CD4-positive, CD25-positive, alpha-beta regulatory T cell (primary cell): Measurements from ENCODE around the gene SPTB. TPM values are rescaled to one million over a fixed set of nuclear protein-coding genes. Genes with fewer than 3 reads are reported as not detected.

Source experiments
- ATAC-seq, 2 donors: fragments of 150-1000 bp; cut with Tn5 transposase; one replicate each; pipeline ENCODE4 v1.10.0; 2021; ENCODE audit warnings: low read depth in 2 of 2, moderate number of reproducible peaks in 2 of 2, moderate library complexity in 1 of 2
- DNase-seq, 3 donors: peaks; one replicate each; pipeline versions ENCODE4 v3.0.0 to v3.0.0-alpha.2; 2012 to 2022; ENCODE audit warnings: mixed read lengths in 1 of 3
- H3K27ac ChIP-seq: one replicate; pipeline ENCODE4 v1.7.0; 2013; ENCODE audit warnings: mild to moderate bottlenecking, low read length; ENCODE audit not compliant: insufficient read depth, poor library complexity, severe bottlenecking
- H3K27me3 ChIP-seq: one replicate; pipeline ENCODE4 v1.7.0; 2013; ENCODE audit warnings: low read length; ENCODE audit not compliant: control insufficient read depth, insufficient read depth
- H3K36me3 ChIP-seq: one replicate; pipeline ENCODE4 v1.7.0; 2013; ENCODE audit warnings: mild to moderate bottlenecking, low read length, moderate library complexity; ENCODE audit not compliant: control insufficient read depth, insufficient read depth
- H3K4me1 ChIP-seq: 2 replicates; pipeline ENCODE4 v1.7.0; 2013; ENCODE audit warnings: mild to moderate bottlenecking, low read length; ENCODE audit not compliant: insufficient read depth, control insufficient read depth, poor library complexity, severe bottlenecking
- H3K4me3 ChIP-seq: one replicate; pipeline ENCODE4 v1.7.0; 2013; ENCODE audit warnings: low read depth, mild to moderate bottlenecking, low read length, moderate library complexity
- H3K9me3 ChIP-seq, 2 experiments: 1 replicate in 1 of 2; 2 replicates in 1 of 2; pipeline ENCODE4 v1.7.0; 2013; ENCODE audit warnings: low read length in 2 of 2, mild to moderate bottlenecking in 1 of 2, moderate library complexity in 1 of 2; ENCODE audit not compliant: control insufficient read depth in 2 of 2
- H3K27ac Mint-ChIP-seq, 3 donors: one replicate each; pipeline ENCODE4 v1.8.0; 2020 to 2022; ENCODE audit warnings: mild to moderate bottlenecking in 3 of 3, mixed read lengths in 3 of 3, moderate library complexity in 2 of 3
- H3K27me3 Mint-ChIP-seq: one replicate; pipeline ENCODE4 v1.8.0; 2022; ENCODE audit warnings: mild to moderate bottlenecking, mixed read lengths
- H3K36me3 Mint-ChIP-seq: one replicate; pipeline ENCODE4 v1.8.0; 2020; ENCODE audit warnings: mixed read lengths
- H3K4me1 Mint-ChIP-seq, 4 donors: one replicate each; pipeline ENCODE4 v1.8.0; 2020 to 2022; ENCODE audit warnings: mixed read lengths in 4 of 4, mild to moderate bottlenecking in 1 of 4
- H3K4me3 Mint-ChIP-seq, 4 donors: one replicate each; pipeline ENCODE4 v1.8.0; 2020 to 2022; ENCODE audit warnings: mild to moderate bottlenecking in 4 of 4, mixed read lengths in 4 of 4, moderate library complexity in 3 of 4
- H3K9me3 Mint-ChIP-seq, 7 donors: one replicate each; pipeline ENCODE4 v1.8.0; 2020 to 2022; ENCODE audit warnings: mixed read lengths in 7 of 7, mild to moderate bottlenecking in 3 of 7, moderate library complexity in 2 of 7
- polyA plus RNA-seq, 4 donors: library from polyadenylated mRNA; unstranded; fragments of 300-500 nt; fragmentation: Illumina TruSeq; gene quantifications; one replicate each; pipeline ENCODE4 v1.2.3, GENCODE V29; 2021
- total RNA-seq: library from RNA; stranded (reverse); gene quantifications from one replicate; pipeline ENCODE4 v1.2.3, GENCODE V29; 2022

Gene SPTB
- total and polyA plus RNA-seq, 5 donors from 2014 or later, result 0.11 to 0.91 (median 0.24) TPM; not detected in 1

- Mint-ChIP-seq H3K27me3 (peaks cover 13% of the 10 kb centered on the region), H3K27ac (peak overlapping the region in 1 of 3 donors; percentile 18), H3K9me3 (no peaks in the 10 kb centered on the region), H3K4me1 (peaks cover 0 to 11% (median 3%) of the 10 kb centered on the region in 4 donors), H3K36me3 (no peaks in the 10 kb centered on the region), H3K4me3 (no peak overlapping the region)
- Histone ChIP-seq H3K36me3 (no peaks in the 10 kb centered on the region), H3K4me1 (no peaks in the 10 kb centered on the region), H3K27me3 (no peaks in the 10 kb centered on the region), H3K9me3 (no peaks in the 10 kb centered on the region), H3K4me3 (no peak overlapping the region), H3K27ac (no peak overlapping the region)
- no peak for DNase-seq
- no peak for ATAC-seq
Measured at GRCh38 chr14:64825509-64825908, 54.2 kb downstream of the SPTB start.

DNA sequence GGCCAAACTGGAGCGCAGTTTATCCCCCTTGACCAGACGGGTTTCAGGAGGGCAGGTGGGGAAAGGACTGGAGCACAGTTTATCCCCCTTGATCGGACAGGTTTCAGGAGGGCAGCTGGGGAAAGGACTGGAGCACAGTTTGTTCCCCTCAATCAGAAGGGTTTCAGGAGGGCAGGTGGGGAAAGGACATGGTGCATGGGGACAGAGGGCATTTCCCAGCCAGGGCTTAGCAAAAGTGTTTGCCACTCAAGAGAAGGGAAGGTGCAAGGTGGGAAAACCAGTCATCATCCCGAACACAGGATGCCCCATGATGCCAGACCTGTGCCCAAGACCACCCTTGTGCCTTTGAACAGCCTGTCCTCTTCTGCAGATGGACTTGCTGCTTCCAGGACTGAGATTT lies 54.7 kb downstream of the SPTB start:
- no peak for ATAC-seq
- H3K27me3 ChIP-seq, result no peaks in the 10 kb centered on the region
- H3K4me3 Mint-ChIP-seq, result no peak overlapping the region
- H3K36me3 Mint-ChIP-seq, result no peaks in the 10 kb centered on the region
- no peaks in the 10 kb centered on the region for H3K4me1 ChIP-seq
- no peaks in the 10 kb centered on the region for H3K9me3 ChIP-seq
- no peaks in the 10 kb centered on the region for H3K36me3 ChIP-seq
- no peak overlapping the region for H3K27ac ChIP-seq
- no peak overlapping the region for H3K4me3 ChIP-seq
- DNase-seq, result no peak
- H3K27me3 Mint-ChIP-seq, result peaks cover 15% of the 10 kb centered on the region
- H3K27ac Mint-ChIP-seq, result no peak overlapping the region
- peaks cover 0 to 11% (median 3%) of the 10 kb centered on the region in 4 donors for H3K4me1 Mint-ChIP-seq
- no peaks in the 10 kb centered on the region for H3K9me3 Mint-ChIP-seq

GRCh38 chr14:64824471-64824870 lies 55.2 kb downstream of the SPTB start:
- no peak overlapping the region for H3K4me3 Mint-ChIP-seq
- peaks cover 21% of the 10 kb centered on the region for H3K27me3 Mint-ChIP-seq
- H3K36me3 Mint-ChIP-seq, result no peaks in the 10 kb centered on the region
- no peaks in the 10 kb centered on the region for H3K9me3 ChIP-seq
- H3K9me3 Mint-ChIP-seq, result no peaks in the 10 kb centered on the region
- no peak overlapping the region for H3K27ac ChIP-seq
- ATAC-seq, result no peak
- H3K27me3 ChIP-seq, result no peaks in the 10 kb centered on the region
- no peaks in the 10 kb centered on the region for H3K4me1 ChIP-seq
- peaks cover 0 to 11% (median 3%) of the 10 kb centered on the region in 4 donors for H3K4me1 Mint-ChIP-seq
- no peak for DNase-seq
- no peak overlapping the region for H3K27ac Mint-ChIP-seq
- no peaks in the 10 kb centered on the region for H3K36me3 ChIP-seq
- no peak overlapping the region for H3K4me3 ChIP-seq

- no peak overlapping the region for H3K4me3 ChIP-seq
- H3K9me3 ChIP-seq, result no peaks in the 10 kb centered on the region
- Mint-ChIP-seq H3K9me3 (no peaks in the 10 kb centered on the region), H3K4me1 (peaks cover 0 to 11% (median 3%) of the 10 kb centered on the region in 4 donors), H3K4me3 (peak overlapping the region in 2 of 4 donors; percentile 11 to 38), H3K27me3 (peaks cover 27% of the 10 kb centered on the region), H3K36me3 (no peaks in the 10 kb centered on the region), H3K27ac (peak overlapping the region in 1 of 3 donors; percentile 32)
- H3K27ac ChIP-seq, result no peak overlapping the region
- no peaks in the 10 kb centered on the region for H3K4me1 ChIP-seq
- peak; percentile 47 to 68 (median 60) for DNase-seq
- peak; percentile 75 to 79 for ATAC-seq
- H3K36me3 ChIP-seq, result no peaks in the 10 kb centered on the region
- peaks cover 6% of the 10 kb centered on the region for H3K27me3 ChIP-seq
Measured at GRCh38 chr14:64823305-64823861, 56.3 kb downstream of the SPTB start.

GRCh38 chr14:64821651-64822050 lies 58.1 kb downstream of the SPTB start:
- Histone ChIP-seq H3K4me3 (no peak overlapping the region), H3K4me1 (no peaks in the 10 kb centered on the region), H3K27ac (no peak overlapping the region), H3K36me3 (no peaks in the 10 kb centered on the region), H3K9me3 (no peaks in the 10 kb centered on the region), H3K27me3 (peaks cover 6% of the 10 kb centered on the region)
- H3K27me3 Mint-ChIP-seq, result peaks cover 39% of the 10 kb centered on the region
- H3K9me3 Mint-ChIP-seq, result no peaks in the 10 kb centered on the region
- DNase-seq (no peak), ATAC-seq (no peak)
- H3K4me3 Mint-ChIP-seq, result no peak overlapping the region
- H3K27ac Mint-ChIP-seq, result no peak overlapping the region
- H3K4me1 Mint-ChIP-seq, result peaks cover 0 to 11% (median 3%) of the 10 kb centered on the region in 4 donors
- no peaks in the 10 kb centered on the region for H3K36me3 Mint-ChIP-seq

- Mint-ChIP-seq H3K9me3 (peaks cover 0 to 2% (median 0%) of the 10 kb centered on the region in 7 donors), H3K27ac (no peak overlapping the region), H3K4me1 (peaks cover 0 to 3% (median 1%) of the 10 kb centered on the region in 4 donors), H3K4me3 (no peak overlapping the region), H3K36me3 (no peaks in the 10 kb centered on the region), H3K27me3 (peaks cover 61% of the 10 kb centered on the region)
- H3K4me3 ChIP-seq, result no peak overlapping the region
- H3K27me3 ChIP-seq, result peaks cover 18% of the 10 kb centered on the region
- H3K27ac ChIP-seq, result no peak overlapping the region
- H3K36me3 ChIP-seq, result no peaks in the 10 kb centered on the region
- ATAC-seq (no peak), DNase-seq (no peak)
- H3K9me3 ChIP-seq, result no peaks in the 10 kb centered on the region
- no peaks in the 10 kb centered on the region for H3K4me1 ChIP-seq
Measured at GRCh38 chr14:64818151-64818550, 61.6 kb downstream of the SPTB start.

GRCh38 chr14:64817631-64818030 lies 62.1 kb downstream of the SPTB start:
- Histone ChIP-seq H3K36me3 (no peaks in the 10 kb centered on the region), H3K4me1 (no peaks in the 10 kb centered on the region), H3K4me3 (no peak overlapping the region), H3K9me3 (no peaks in the 10 kb centered on the region), H3K27me3 (peaks cover 18% of the 10 kb centered on the region), H3K27ac (no peak overlapping the region)
- Mint-ChIP-seq H3K9me3 (peaks cover 0 to 2% (median 0%) of the 10 kb centered on the region in 7 donors), H3K27me3 (peaks cover 66% of the 10 kb centered on the region), H3K4me1 (no peaks in the 10 kb centered on the region), H3K4me3 (no peak overlapping the region), H3K27ac (no peak overlapping the region), H3K36me3 (no peaks in the 10 kb centered on the region)
- ATAC-seq (no peak), DNase-seq (no peak)

GRCh38 chr14:64816221-64816783 lies 63.4 kb downstream of the SPTB start:
- no peaks in the 10 kb centered on the region for H3K9me3 ChIP-seq
- DNase-seq, result no peak
- no peaks in the 10 kb centered on the region for H3K36me3 ChIP-seq
- no peaks in the 10 kb centered on the region for H3K4me1 ChIP-seq
- H3K27me3 ChIP-seq, result peaks cover 18% of the 10 kb centered on the region
- Mint-ChIP-seq H3K36me3 (no peaks in the 10 kb centered on the region), H3K27ac (no peak overlapping the region), H3K4me3 (no peak overlapping the region), H3K9me3 (peaks cover 0 to 2% (median 0%) of the 10 kb centered on the region in 7 donors), H3K4me1 (peaks cover 0 to 3% (median 0%) of the 10 kb centered on the region in 4 donors), H3K27me3 (peaks cover 64% of the 10 kb centered on the region)
- H3K4me3 ChIP-seq, result no peak overlapping the region
- no peak for ATAC-seq
- H3K27ac ChIP-seq, result no peak overlapping the region
